GM19023 (cell line): ENCODE measurements around the gene SLC26A2.

Source experiments
- ATAC-seq: cut with Tn5 transposase; IDR thresholded peaks from one replicate; pipeline ENCODE4 v1.9.1; 2021; ENCODE audit warnings: mild to moderate bottlenecking, moderate library complexity; ENCODE audit not compliant: unreplicated experiment

SLC26A2 gene

DNA sequence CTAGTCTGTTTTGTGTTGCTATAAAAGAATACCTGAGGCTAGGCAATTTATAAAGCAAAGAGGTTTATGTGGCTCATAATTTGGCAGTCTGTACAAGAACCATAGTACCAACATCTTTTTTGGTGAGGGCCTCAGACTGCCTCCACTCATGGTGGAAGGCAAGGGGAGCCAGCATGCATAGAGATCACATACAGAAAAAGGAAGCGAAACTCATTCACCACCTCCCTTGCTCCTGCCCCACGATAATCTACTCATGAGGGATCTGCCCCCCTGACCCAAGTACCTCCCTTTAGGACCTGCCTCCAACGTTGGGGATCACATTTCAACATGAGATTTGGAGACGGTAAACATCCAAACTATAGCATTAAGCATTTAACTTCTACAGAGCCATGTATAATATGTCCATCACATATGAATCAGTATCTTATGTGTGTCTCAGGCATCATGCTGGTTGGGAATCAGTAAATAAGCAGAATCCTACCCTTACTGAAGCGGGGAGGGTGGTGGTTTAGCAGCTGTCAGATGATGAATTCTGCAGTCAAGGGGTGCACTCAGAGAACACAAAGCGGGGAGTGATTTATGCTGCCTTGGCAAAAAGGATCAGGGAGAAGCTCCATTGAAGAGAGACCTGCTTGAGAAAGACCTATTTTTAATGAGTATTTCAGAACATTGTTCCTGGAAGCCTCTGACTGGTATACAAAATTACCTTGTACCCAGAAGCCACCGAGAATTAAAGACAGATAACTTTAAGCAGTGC is 74.8 kb downstream of the SLC26A2 start:
- no peak for ATAC-seq

DNA sequence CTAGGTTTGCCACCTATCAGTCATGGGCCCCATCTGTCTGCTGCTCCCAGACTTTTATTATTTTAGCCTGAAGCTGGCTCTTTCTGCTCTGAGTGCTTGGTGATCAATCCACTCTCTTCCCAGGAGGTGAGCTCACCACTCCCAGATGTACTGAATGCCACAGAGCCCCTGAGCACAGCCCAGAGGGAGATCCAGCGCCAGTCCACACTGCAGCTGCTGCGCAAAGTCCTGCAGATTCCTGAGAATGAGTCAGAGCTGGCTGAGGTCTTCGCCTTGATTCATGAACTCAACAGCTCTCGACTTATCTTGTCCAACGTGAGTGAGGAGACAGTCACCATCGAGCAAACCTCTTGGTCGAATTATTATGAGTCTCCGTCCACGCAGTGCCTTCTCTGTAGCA is 76.0 kb downstream of the SLC26A2 start:
- ATAC-seq = no peak
